ENCODE measurements around the gene SYT15B.
"Not testable (repeated sequence)": the region's sequence is repeated elsewhere in the genome, so short reads cannot be mapped to it uniquely, and the experiment has no call there.

SYT15B gene

DNA sequence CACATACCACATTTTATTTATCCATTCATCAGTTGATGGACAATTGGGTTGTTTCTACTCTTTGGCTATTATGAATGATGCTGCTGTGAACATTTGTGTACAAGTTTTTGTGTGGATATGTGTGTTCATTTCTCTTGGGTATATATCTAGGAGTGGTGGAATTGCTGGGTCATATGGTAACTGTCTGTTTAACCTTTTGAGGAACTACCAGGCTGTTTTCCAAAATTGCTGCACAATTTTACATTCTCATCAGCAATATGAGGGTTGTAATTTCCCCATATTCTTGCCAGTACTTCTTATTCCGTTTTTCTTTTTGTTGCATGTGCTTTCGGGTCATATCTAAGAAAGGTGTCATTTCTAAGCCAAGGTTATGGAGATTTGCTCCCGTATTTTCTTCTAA lies 38.3 kb downstream of the SYT15B start:
- not testable (repeated sequence) for DNase-seq

DNA sequence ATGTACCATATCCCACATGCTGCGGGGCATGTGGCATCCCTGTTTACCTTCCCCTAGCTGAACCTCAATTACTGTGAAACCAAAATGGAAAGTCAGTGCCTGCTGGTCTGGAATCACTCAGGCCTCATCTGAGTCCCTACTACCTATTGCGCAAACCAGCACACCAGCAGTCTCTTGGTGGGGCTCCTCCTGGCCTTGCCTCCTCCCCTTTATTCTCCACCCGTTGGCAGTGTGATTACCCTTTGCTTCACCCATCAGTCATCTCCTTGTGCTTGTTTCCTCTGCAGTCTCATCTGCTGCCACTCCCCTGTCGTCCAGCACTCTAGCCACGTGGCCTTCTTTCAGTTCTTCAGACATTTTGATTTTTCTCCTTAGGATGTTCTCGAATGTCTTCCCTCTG lies 39.3 kb downstream of the SYT15B start:
- peak; percentile 78 for DNase-seq

DNA sequence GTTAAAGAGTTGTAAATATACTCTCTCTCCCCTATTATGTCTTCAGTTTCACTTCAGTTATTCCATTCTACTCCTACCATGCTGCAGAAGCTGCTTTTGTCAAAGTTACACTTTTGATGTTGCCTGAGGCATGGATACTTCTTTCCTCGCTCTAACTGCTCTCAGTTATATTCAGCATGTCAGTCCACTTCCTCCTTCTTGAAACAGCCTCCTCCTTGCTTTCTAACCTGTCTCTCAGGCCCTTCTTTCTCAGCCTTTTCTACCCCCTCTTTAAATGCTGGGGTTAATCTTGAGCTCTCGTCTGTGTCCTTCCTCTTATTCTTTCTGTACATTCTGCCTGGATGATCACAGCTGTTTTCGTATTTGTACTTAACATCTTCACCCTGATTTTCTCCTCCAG lies 40.0 kb downstream of the SYT15B start:
- not testable (repeated sequence) for DNase-seq

DNA sequence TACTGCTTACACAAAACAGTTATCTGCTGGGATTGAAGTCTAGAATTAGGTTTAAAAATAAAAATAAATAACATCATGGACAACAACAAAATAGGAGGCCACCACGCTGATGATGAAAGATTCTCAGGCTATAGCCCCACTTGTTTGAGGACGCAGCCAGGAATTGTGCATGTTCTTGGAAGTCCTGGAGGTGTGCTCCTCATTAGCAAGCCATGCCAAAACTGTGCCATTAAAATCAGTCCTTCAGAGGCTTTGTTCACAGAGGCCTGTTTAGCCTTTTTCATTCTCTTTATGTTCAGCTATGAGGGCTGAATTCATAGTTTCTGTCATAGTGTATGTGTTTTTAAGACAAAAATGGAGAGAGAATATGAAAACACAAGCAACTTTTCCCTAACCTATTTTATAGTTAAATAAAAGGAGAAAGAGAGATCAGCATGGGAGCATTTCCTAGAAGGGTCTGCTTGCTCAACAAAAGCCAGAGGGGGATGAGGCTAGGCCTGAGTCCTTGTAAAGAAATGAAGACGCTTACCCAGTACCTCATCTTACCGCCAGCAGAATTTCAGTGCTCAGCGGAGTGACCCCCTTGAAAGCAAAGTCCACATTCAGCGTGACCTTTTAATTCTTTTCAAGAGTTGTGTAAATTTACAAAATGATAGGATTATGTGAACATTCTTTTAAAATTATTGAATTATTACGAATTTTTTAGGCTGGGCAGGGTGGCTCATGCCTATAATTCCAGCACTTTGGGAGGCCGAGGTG lies 46.2 kb downstream of the SYT15B start:
- DNase-seq = not testable (repeated sequence)
